A673 (cell line): ENCODE measurements around the gene RGS7.

Experiments used
- CTCF ChIP-seq: fragments of 300-800, 200-600 bp; sonication (generic); conservative IDR thresholded peaks from 2 replicates; pipeline ENCODE4 v1.5.1; 2017; ENCODE audit warnings: low read depth, mild to moderate bottlenecking, antibody characterized with exemption, low read length, moderate library complexity, mixed read lengths
- EZH2 ChIP-seq: fragments of 200-600 bp; sonication (generic); IDR thresholded peaks from 2 replicates; pipeline ENCODE4 v1.6.1; 2017; ENCODE audit warnings: borderline replicate concordance, low read depth, mild to moderate bottlenecking, mixed read lengths, antibody characterized with exemption, low read length; ENCODE audit not compliant: poor library complexity, severe bottlenecking

DNA sequence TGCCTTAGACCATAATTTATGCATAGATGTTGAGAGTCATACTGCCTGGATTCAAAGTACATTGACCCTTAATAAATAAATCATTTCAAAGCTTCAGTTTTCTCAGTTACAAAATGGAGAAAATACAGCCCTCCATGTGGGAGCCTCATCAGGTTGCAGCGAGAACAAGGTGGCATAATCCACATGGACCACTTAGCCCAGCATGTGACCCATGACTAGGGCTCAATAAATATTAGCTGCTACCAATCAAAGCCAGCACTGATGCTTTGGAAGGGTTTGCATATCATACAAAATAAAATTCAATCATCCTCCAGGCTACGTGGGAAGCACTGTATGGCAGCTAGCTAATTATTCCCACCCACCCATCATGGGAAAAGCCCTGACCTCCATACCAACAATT, 33.5 kb upstream of the RGS7 start:
- TF ChIP-seq CTCF (no peak), EZH2 (no peak)
